ENCODE measurements around the gene LHX1.

LHX1 gene

DNA sequence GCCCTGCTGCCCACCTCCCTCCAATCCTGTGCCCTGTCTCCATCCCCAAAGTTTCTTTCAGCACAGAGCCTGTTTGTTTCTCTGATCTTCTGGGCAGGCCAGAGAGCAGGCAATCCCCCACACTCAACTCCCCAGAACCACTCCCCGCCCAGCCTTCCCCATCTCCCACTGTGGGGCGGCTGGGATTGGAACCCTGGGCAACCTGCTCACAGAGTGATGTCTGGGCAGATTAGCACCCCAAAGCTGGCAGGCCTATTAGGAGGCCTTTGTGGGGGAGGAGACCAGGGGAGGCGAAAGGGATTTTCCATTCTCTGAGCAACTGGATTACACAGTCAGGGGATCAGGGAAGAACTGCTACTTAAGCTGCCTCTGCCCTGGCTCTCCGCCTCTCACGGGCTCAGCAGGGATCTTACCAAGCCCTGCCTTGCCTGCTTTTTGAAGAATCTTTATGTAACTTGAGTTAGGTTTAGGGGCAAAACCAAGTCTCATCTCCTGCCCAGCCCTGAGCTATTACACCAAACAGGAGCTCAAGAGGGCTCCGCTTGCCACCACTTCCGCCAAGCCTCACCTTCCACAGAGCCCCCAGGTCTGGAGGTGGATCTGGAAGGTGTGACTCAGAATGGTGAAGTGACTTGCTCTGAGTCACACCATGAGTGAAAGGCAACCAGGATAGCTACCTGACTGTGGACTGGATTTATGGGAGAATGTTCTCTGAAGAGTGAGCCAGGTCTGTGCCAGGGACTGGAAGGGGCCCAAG lies 16.0 kb upstream of the LHX1 start:
- DNase-seq (ENCODE audit: insufficient read length, low spot score) (peak; percentile 71), FAIRE-seq (no peak)

DNA sequence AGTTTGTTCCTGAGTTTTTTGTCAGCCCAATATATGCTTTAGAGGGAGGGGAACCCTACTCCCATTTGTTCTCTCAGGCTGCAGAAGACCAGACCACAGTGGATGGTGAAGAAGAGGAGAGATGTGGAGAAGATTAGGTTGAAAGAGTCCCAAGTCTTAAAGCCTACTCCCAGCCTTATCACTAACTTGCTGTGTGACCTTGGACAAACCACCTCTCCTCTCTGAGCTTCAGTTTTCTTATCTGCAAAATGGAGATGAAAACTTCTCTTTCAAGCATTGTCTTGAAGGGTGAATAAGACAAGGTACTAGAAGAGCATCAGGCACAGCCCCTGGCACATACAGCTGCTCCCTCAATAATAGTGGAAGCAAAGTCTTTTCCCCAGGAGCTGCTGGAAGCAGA lies 15.1 kb upstream of the LHX1 start:
- FAIRE-seq: no peak
- no peak for DNase-seq (ENCODE audit: insufficient read length, low spot score)

GRCh38 chr17:36923814-36924221 lies 13.5 kb upstream of the LHX1 start:
- DNase-seq (ENCODE audit: insufficient read length, low spot score) (no peak), FAIRE-seq (no peak)

GRCh38 chr17:36926226-36926625 lies 11.0 kb upstream of the LHX1 start:
- no peak for DNase-seq (ENCODE audit: insufficient read length, low spot score)
- no peak for FAIRE-seq

- FAIRE-seq: no peak
- DNase-seq (ENCODE audit: insufficient read length, low spot score): no peak
These were observed 10.6 kb upstream of the LHX1 start for GRCh38 chr17:36926701-36927100.

- DNase-seq (ENCODE audit: insufficient read length, low spot score) (no peak), FAIRE-seq (no peak)
These were observed 8.6 kb upstream of the LHX1 start for GRCh38 chr17:36928471-36929345.

DNA sequence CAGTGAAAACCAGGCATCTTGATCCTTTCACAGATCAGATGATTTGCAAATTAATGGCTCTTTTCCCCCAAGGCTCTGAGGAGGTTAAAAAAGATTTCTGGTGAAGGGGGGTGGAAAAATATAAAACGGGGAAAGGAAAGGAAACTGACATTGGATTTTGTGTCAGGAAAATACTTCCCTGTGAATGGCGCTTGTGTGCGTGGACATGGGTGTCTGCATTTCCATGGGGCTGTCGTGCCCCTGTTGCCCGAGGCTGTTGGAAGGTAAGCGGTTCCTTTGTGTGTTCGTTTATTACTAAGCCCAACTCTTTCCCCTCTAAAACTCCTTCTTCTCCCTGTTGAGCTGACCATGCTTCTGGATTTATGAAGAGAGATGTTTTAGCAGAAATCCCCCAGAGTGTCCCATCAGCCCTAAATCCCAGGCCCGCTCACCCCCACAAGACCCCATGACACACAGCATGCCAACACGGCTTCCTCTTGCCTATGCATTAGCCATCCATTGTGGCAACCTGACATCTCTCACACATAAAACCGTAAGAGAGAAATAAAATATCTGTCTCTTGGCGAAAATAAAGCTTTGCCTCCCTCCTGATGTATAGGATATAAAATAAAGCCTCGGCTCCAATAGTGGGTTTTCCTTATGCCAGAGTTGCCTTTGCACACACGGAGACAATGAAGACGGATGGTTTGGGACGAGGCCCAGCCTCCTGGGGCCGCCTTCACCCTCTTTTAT lies 7.3 kb upstream of the LHX1 start:
- no peak for FAIRE-seq

DNA sequence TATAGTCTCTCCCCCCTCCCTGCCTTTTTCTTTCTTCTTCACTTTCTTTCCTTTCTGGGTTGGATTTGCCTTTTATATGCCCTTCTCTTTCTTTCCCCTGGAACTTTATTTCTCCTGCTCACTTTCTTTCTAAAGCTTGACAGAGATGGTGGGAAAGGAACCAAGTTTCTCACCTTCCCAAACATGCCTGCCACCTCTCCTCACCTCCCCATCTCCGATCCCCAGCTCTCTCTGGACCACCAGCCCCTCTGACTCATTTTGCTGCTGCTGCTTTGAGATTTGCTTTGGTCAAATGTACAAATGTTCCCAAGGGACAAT lies 6.7 kb upstream of the LHX1 start:
- no peak for DNase-seq (ENCODE audit: insufficient read length, low spot score)
- no peak for FAIRE-seq

More for the DNA sequence above, 7.3 kb upstream of the LHX1 start:
- no peak for DNase-seq (ENCODE audit: insufficient read length, low spot score)

DNA sequence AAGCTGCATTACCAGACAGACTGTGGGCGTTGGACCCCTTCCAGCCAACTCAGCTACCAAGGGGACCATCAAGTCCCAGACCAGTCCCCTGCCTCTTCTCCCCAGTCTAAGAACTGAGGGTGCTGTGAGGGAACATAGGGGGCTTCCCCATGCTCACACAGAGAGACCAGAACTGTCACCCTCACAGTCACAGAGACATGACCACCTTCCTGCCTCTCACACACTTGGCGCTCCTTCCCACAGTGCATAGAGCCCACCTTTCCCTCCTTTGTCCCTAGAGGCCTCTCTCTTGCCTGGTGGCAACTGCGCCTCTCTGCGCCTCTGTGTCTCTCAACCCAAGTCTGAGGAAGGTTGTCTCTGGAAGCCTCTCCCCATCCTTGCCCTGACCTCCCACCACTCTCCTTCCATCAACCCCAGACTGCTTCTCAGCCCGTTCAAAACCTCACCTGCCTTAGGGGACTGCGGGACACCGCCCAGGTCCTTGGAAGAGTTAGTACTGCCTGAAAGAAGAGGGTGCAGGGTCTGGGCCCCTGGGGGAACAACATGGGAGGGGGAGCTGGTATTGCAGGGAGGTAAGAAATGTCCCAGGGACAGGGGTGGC lies 6.1 kb upstream of the LHX1 start:
- FAIRE-seq (no peak), DNase-seq (ENCODE audit: insufficient read length, low spot score) (no peak)

DNA sequence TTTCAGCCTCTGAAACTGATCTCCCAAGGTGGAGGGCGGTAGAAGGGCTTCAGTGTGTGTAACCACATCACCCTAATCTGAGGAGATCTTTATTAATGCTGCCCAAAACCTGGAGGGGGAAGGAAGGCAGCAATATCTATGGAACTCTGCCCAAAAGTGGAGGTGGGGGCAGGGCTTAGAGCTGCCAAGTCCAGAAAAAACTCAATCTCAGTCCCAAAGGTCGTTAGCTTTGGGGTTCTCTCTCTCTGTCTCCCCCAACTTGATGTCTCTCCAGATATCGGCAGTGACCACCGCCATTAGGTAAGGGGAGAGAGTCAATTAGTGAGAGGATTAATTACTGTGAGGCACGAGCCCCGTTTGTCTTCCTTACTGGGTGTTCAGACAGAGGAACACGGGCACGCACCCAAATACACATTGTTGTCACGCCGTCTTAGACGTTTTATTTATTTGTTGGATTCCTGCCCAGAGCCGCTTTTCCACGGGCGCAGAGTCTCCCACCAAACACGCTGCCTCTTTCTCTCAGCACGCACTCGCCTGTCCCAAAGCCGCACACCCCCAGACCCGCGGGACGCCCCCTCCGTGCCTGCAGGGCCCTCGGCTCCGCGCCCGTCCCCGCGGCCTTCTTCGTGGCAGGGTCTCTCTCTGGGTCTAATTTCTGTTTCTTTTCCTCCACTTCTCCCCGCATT lies 5.4 kb upstream of the LHX1 start:
- DNase-seq (ENCODE audit: insufficient read length, low spot score) (no peak), FAIRE-seq (no peak)

DNA sequence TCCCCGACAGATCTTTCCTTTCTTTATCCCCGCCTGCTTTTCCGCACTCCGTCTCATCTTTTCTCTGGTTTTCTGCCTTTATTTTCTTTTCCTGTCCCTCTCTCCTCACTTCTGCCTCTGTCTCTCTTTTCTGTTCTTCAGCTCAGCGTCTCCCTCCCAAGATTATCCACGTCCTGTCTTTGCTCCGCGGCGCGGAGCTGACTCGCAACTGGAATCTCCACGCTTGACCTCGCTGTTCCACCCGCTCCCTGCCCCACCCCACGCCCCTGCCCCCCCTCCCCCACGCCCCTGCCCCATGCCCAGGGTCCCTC lies 4.9 kb upstream of the LHX1 start:
- FAIRE-seq: no peak

GRCh38 chr17:36932694-36933511 lies 4.4 kb upstream of the LHX1 start:
- no peak for DNase-seq (ENCODE audit: insufficient read length, low spot score)

More for the DNA sequence above, 4.9 kb upstream of the LHX1 start:
- DNase-seq (ENCODE audit: insufficient read length, low spot score): no peak

GRCh38 chr17:36933512-36934143 lies 3.6 kb upstream of the LHX1 start:
- no peak for DNase-seq (ENCODE audit: insufficient read length, low spot score)
- no peak for FAIRE-seq

More at GRCh38 chr17:36932694-36933511, 4.4 kb upstream of the LHX1 start:
- no peak for FAIRE-seq

GRCh38 chr17:36934144-36934691 lies 3.1 kb upstream of the LHX1 start:
- no peak for FAIRE-seq
- no peak for DNase-seq (ENCODE audit: insufficient read length, low spot score)

GRCh38 chr17:36934692-36935630 lies 2.3 kb upstream of the LHX1 start:
- DNase-seq (ENCODE audit: insufficient read length, low spot score): no peak
- no peak for FAIRE-seq

- FAIRE-seq (no peak), DNase-seq (ENCODE audit: insufficient read length, low spot score) (peak; percentile 63)
These were observed 1.4 kb upstream of the LHX1 start for GRCh38 chr17:36935671-36936454.

DNA sequence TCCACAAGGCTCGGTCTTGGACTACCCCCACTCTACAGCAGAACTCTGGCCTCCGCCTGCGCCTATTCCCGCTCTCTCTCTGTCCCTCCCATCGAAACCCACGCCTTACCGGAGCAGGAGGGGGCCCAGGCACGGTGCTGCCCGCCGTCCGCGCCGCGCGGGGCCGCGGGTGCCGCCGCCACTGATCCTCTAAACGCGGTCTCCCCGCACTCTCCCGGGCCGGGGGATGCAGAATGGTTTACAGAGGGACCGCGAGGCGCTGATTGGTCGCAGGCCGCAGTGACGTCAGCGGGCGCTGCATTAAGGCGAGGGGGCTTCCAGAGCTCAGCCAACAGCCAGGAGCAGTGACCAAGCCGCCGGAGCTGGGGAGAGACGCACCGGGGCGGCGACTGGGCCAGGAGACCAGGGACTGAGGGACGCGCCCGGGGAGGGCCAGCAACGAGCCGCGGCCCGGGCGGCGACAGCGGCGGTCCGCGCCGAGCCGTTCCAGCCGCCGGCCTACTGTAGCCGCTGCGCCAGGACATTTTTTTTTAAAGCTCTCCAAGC lies 747 bp upstream of the LHX1 start:
- no peak for FAIRE-seq

More for the DNA sequence above, 747 bp upstream of the LHX1 start:
- no peak for DNase-seq (ENCODE audit: insufficient read length, low spot score)
